IMR-90 (cell line): Measurements from ENCODE around the gene GNB4. TPM values are rescaled to one million over a fixed set of nuclear protein-coding genes. Genes with fewer than 3 reads are reported as not detected.

ENCODE experiments used
- ATAC-seq: fragments of 200-7000 bp; cut with Tn5 transposase; 2 replicates; pipeline ENCODE4 v1.9.1; 2020; ENCODE audit warnings: low read depth, mild to moderate bottlenecking, moderate library complexity
- BruUV-seq: library from RNA; stranded (reverse); fragments of 400-500 nt; replicated peaks from 2 replicates; lab custom pipeline; 2021; lab: Mats Ljungman, UMichigan
- CTCF ChIA-PET: fragments of 300-600 bp; formaldehyde crosslinking; extraction: SDS; loops from one replicate; lab custom pipeline; 2021; ENCODE audit warnings: antibody characterized with exemption; lab: Yijun Ruan, JAX
- POLR2A ChIA-PET: fragments of 300-600 bp; sonication (Branson Sonifier 250); formaldehyde crosslinking; loops from one replicate; lab custom pipeline; 2022; ENCODE audit warnings: antibody characterized with exemption; ENCODE audit not compliant: unreplicated experiment; lab: Charles Lee
- DNase-seq: peaks from one replicate; pipeline ENCODE4 v3.0.0; 2013
- H2AFZ ChIP-seq: replicated peaks from 2 replicates; pipeline ENCODE3; 2013; ENCODE audit warnings: low read length, mild to moderate bottlenecking; ENCODE audit not compliant: poor library complexity
- H2AK5ac ChIP-seq: 2 replicates; pipeline ENCODE4 v1.6.1; 2013; ENCODE audit warnings: low read depth, low read length, inconsistent platforms
- H2AK9ac ChIP-seq: replicated peaks from 2 replicates; pipeline ENCODE3; 2013; ENCODE audit warnings: mild to moderate bottlenecking, low read depth, low read length, moderate library complexity; ENCODE audit not compliant: poor library complexity
- H2BK120ac ChIP-seq: 2 replicates; pipeline ENCODE4 v1.6.1; 2013; ENCODE audit warnings: low read depth, low read length, inconsistent platforms
- H2BK15ac ChIP-seq: 3 replicates; pipeline ENCODE4 v1.6.1; 2013; ENCODE audit warnings: low read depth, low read length, inconsistent platforms
- H2BK20ac ChIP-seq: 2 replicates; pipeline ENCODE4 v1.6.1; 2013; ENCODE audit warnings: low read depth, mild to moderate bottlenecking, inconsistent platforms, low read length, moderate library complexity
- H2BK5ac ChIP-seq: 2 replicates; pipeline ENCODE4 v1.6.1; 2013; ENCODE audit warnings: mild to moderate bottlenecking, low read depth, low read length, inconsistent platforms; ENCODE audit not compliant: poor library complexity, severe bottlenecking
- H3K14ac ChIP-seq: replicated peaks from 2 replicates; pipeline ENCODE4 v1.6.1; 2013; ENCODE audit warnings: low read depth, low read length, inconsistent platforms
- H3K18ac ChIP-seq: 2 replicates; pipeline ENCODE4 v1.6.1; 2013; ENCODE audit warnings: low read depth, low read length, control low read depth
- H3K23ac ChIP-seq: 2 replicates; pipeline ENCODE4 v1.6.1; 2013; ENCODE audit warnings: low read depth, low read length, inconsistent platforms
- H3K27ac ChIP-seq: 2 replicates; pipeline ENCODE4 v1.5.1; 2013; ENCODE audit warnings: mild to moderate bottlenecking, control low read depth, low read length; ENCODE audit not compliant: insufficient read depth
- H3K27me3 ChIP-seq: 2 replicates; pipeline ENCODE4 v1.6.1; 2013; ENCODE audit warnings: low read length; ENCODE audit not compliant: control insufficient read depth, insufficient read depth
- H3K36me3 ChIP-seq: 2 replicates; pipeline ENCODE4 v1.6.1; 2013; ENCODE audit warnings: low read length, mixed read lengths; ENCODE audit not compliant: control insufficient read depth, insufficient read depth
- H3K4ac ChIP-seq: 2 replicates; pipeline ENCODE4 v1.6.1; 2013; ENCODE audit warnings: low read depth, low read length, inconsistent platforms
- H3K4me1 ChIP-seq: 2 replicates; pipeline ENCODE4 v1.6.1; 2013; ENCODE audit warnings: low read length, mixed read lengths; ENCODE audit not compliant: control insufficient read depth, insufficient read depth
- H3K4me2 ChIP-seq: 2 replicates; pipeline ENCODE4 v1.6.1; 2013; ENCODE audit warnings: low read depth, mild to moderate bottlenecking, control low read depth, low read length, moderate library complexity
- H3K4me3 ChIP-seq: 2 replicates; pipeline ENCODE4 v1.5.1; 2013; ENCODE audit warnings: low read depth, mild to moderate bottlenecking, control low read depth, low read length, moderate library complexity; ENCODE audit not compliant: insufficient read depth
- H3K56ac ChIP-seq: 2 replicates; pipeline ENCODE4 v1.6.1; 2013; ENCODE audit warnings: low read length, inconsistent platforms; ENCODE audit not compliant: insufficient read depth; ENCODE audit errors: extremely low read depth
- H3K79me1 ChIP-seq, 2 experiments: 2 replicates each; pipeline ENCODE4 v1.6.1; 2013; ENCODE audit warnings: low read length in 2 of 2, inconsistent platforms in 1 of 2, low read depth in 1 of 2
- H3K9ac ChIP-seq: 2 replicates; pipeline ENCODE4 v1.6.1; 2013; ENCODE audit warnings: low read depth, low read length, control low read depth
- H3K9me1 ChIP-seq: 2 replicates; pipeline ENCODE4 v1.6.1; 2013; ENCODE audit warnings: low read length, inconsistent platforms; ENCODE audit not compliant: insufficient read depth
- H3K9me3 ChIP-seq: 2 replicates; pipeline ENCODE4 v1.6.1; 2013; ENCODE audit warnings: low read length; ENCODE audit not compliant: control insufficient read depth, insufficient read depth
- H4K20me1 ChIP-seq: 2 replicates; pipeline ENCODE4 v1.6.1; 2013; ENCODE audit warnings: low read length, inconsistent platforms; ENCODE audit not compliant: insufficient read depth
- H4K5ac ChIP-seq: 2 replicates; pipeline ENCODE4 v1.6.1; 2013; ENCODE audit warnings: mild to moderate bottlenecking, low read depth, low read length, control low read depth
- H4K8ac ChIP-seq, 2 experiments: 2 replicates each; pipeline ENCODE4 v1.6.1; 2013; ENCODE audit warnings: low read depth in 2 of 2, low read length in 2 of 2, control low read depth in 1 of 2, inconsistent platforms in 1 of 2
- H4K91ac ChIP-seq: 2 replicates; pipeline ENCODE4 v1.6.1; 2013; ENCODE audit warnings: low read depth, low read length, inconsistent platforms; ENCODE audit not compliant: insufficient read depth
- BHLHE40 ChIP-seq: fragments of 150-350 bp; IDR thresholded peaks from 2 replicates; pipeline ENCODE4 v1.6.1; 2016; ENCODE audit warnings: mild to moderate bottlenecking, low read depth, low read length
- CEBPB ChIP-seq: IDR thresholded peaks from 2 replicates; pipeline ENCODE4 v1.6.1; 2012; ENCODE audit warnings: low read depth, low read length, improper control_type of control experiment
- CHD1 ChIP-seq: IDR thresholded peaks from 2 replicates; pipeline ENCODE4 v1.6.1; 2012; ENCODE audit warnings: low read depth, low read length, improper control_type of control experiment
- MAZ ChIP-seq: IDR thresholded peaks from 2 replicates; pipeline ENCODE4 v1.6.1; 2012; ENCODE audit warnings: low read depth, mild to moderate bottlenecking, low read length, improper control_type of control experiment, moderate library complexity, borderline replicate concordance
- NFE2L2 ChIP-seq: fragments of 150-350 bp; IDR thresholded peaks from 2 replicates; pipeline ENCODE4 v1.6.1; 2016; ENCODE audit warnings: low read depth, mild to moderate bottlenecking, low read length
- RAD21 ChIP-seq: IDR thresholded peaks from 2 replicates; pipeline ENCODE4 v1.6.1; 2012; ENCODE audit warnings: low read length, improper control_type of control experiment
- RFX5 ChIP-seq: IDR thresholded peaks from 2 replicates; pipeline ENCODE4 v1.8.0; 2012; ENCODE audit warnings: low read depth, mild to moderate bottlenecking, low read length, moderate library complexity
- WGBS, 2 experiments: methylation state at CpG; one replicate each; pipeline versions ENCODE4 v1.1.5 to v1.1.7; 2013; ENCODE audit warnings: missing lambda C conversion rate in 2 of 2; ENCODE audit not compliant: insufficient read length in 1 of 2; ENCODE audit errors: extremely low coverage in 2 of 2; 5-methylcytosine and 5-hydroxymethylcytosine counted together
- dilution Hi-C: fragments of 300-500 bp; cut with HindIII; formaldehyde crosslinking; loops from one replicate; pipeline ENCODE4 v1.14.3; 2018; ENCODE audit warnings: low sequenced_read_pairs; ENCODE audit not compliant: unreplicated experiment
- in situ Hi-C: fragments of 300-500 bp; cut with MboI; formaldehyde crosslinking; loops from 3 replicates; pipeline ENCODE4 v1.14.3; 2019; ENCODE audit warnings: low sequenced_read_pairs, inconsistent platforms, mixed read lengths
- intact Hi-C: fragments of 100-400 bp; cut with micrococcal nuclease; formaldehyde crosslinking; loops from 2 replicates; pipeline ENCODE4 v1.10.0; 2022
- polyA plus RNA-seq, 3 experiments: library from polyadenylated mRNA; depleted of rRNA; stranded (reverse); fragments of >200 nt; gene quantifications; 2 replicates each; pipeline ENCODE4 v1.2.3, GENCODE V29; 2012; ENCODE audit warnings: low replicate concordance in 1 of 3
- total RNA-seq: library from RNA; depleted of rRNA; stranded (reverse); fragments of >200 nt; gene quantifications from 2 replicates; pipeline ENCODE4 v1.2.3, GENCODE V29; 2012
- TF ChIP-seq, protein P1 (sequence below): fragments of 150-350 bp; IDR thresholded peaks from 2 replicates; pipeline ENCODE4 v1.6.1; 2016; ENCODE audit warnings: low read depth, mild to moderate bottlenecking, low read length, moderate library complexity, borderline replicate concordance
- TF ChIP-seq, protein P2 (sequence below): conservative IDR thresholded peaks from 2 replicates; pipeline ENCODE4 v1.5.1; 2012; ENCODE audit warnings: mild to moderate bottlenecking, low read depth, low read length, improper control_type of control experiment
- TF ChIP-seq, protein P3 (sequence below): fragments of 150-350 bp; IDR thresholded peaks from 2 replicates; pipeline ENCODE4 v1.6.1; 2017; ENCODE audit warnings: mild to moderate bottlenecking, antibody characterized with exemption, low read length, low read depth

Gene GNB4
- total and polyA plus RNA-seq, 2 of the 4 experiments (the other 2 are of a cell fraction) = 22.1 to 112 TPM

DNA sequence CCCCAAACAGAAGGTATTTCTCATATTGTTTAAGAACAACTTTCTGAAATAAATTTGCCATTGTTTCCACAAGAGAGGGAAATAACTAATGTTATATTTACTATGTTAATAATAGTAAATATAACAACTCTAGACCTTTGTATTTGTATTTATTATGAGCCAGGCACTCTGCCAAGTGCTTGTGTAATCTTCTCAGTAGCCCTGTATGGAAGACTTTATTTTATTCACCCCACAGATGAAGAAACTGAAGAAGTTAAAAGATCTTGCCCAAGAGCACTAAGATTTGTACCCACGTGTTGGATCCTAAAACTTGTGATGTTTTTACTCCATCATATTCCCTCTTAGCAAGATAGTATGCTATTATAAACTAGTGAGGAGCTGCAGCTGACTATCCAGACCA lies 12.0 kb upstream of the GNB4 start:
- intact Hi-C loops = no loop called here
- in situ Hi-C loops = no loop called here
- no peak for TF ChIP-seq CEBPB
- TF ChIP-seq NFE2L2 = no peak
- no peak for TF ChIP-seq CHD1
- TF ChIP-seq, protein P1, sequence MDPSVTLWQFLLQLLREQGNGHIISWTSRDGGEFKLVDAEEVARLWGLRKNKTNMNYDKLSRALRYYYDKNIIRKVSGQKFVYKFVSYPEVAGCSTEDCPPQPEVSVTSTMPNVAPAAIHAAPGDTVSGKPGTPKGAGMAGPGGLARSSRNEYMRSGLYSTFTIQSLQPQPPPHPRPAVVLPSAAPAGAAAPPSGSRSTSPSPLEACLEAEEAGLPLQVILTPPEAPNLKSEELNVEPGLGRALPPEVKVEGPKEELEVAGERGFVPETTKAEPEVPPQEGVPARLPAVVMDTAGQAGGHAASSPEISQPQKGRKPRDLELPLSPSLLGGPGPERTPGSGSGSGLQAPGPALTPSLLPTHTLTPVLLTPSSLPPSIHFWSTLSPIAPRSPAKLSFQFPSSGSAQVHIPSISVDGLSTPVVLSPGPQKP = no peak
- no peak for TF ChIP-seq RAD21
- TF ChIP-seq RFX5 = no peak
- TF ChIP-seq, protein P2, sequence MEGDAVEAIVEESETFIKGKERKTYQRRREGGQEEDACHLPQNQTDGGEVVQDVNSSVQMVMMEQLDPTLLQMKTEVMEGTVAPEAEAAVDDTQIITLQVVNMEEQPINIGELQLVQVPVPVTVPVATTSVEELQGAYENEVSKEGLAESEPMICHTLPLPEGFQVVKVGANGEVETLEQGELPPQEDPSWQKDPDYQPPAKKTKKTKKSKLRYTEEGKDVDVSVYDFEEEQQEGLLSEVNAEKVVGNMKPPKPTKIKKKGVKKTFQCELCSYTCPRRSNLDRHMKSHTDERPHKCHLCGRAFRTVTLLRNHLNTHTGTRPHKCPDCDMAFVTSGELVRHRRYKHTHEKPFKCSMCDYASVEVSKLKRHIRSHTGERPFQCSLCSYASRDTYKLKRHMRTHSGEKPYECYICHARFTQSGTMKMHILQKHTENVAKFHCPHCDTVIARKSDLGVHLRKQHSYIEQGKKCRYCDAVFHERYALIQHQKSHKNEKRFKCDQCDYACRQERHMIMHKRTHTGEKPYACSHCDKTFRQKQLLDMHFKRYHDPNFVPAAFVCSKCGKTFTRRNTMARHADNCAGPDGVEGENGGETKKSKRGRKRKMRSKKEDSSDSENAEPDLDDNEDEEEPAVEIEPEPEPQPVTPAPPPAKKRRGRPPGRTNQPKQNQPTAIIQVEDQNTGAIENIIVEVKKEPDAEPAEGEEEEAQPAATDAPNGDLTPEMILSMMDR = no peak
- no peak for TF ChIP-seq MAZ
- TF ChIP-seq, protein P3, sequence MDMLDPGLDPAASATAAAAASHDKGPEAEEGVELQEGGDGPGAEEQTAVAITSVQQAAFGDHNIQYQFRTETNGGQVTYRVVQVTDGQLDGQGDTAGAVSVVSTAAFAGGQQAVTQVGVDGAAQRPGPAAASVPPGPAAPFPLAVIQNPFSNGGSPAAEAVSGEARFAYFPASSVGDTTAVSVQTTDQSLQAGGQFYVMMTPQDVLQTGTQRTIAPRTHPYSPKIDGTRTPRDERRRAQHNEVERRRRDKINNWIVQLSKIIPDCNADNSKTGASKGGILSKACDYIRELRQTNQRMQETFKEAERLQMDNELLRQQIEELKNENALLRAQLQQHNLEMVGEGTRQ = no peak
- TF ChIP-seq BHLHE40 = no peak
- CTCF ChIA-PET = interaction anchor here (0.9 kb wide), 1 partner anchor 42 kb away, joined by 3 read pairs; no protein-coding TSS in a partner anchor
- ATAC-seq (no peak; the same call in 1 of the 2 replicates), DNase-seq (no peak)
- Histone ChIP-seq H3K18ac (no peak overlapping the region), H3K4me2 (no peak overlapping the region), H3K9me1 (no peaks in the 10 kb centered on the region), H3K4me1 (no peaks in the 10 kb centered on the region; the same call in 1 of the 2 replicates), H4K20me1 (no peaks in the 10 kb centered on the region), H3K9me3 (no peaks in the 10 kb centered on the region), H3K36me3 (no peaks in the 10 kb centered on the region), H3K27me3 (peaks cover 2% of the 10 kb centered on the region; the same call in 1 of the 2 replicates), H3K14ac (no peak overlapping the region), H3K56ac (no peak overlapping the region), H2AFZ (no peak overlapping the region), H3K4ac (no peak overlapping the region), H4K5ac (no peak overlapping the region), H2AK9ac (no peak overlapping the region), H2BK5ac (no peak overlapping the region), H3K4me3 (no peak overlapping the region), H3K9ac (no peak overlapping the region), H3K79me1 (no peaks in the 10 kb centered on the region), H2AK5ac (no peak overlapping the region), H3K23ac (no peak overlapping the region), H2BK15ac (no peak overlapping the region), H3K27ac (no peak overlapping the region), H2BK120ac (no peak overlapping the region), H4K91ac (no peak overlapping the region), H2BK20ac (no peak overlapping the region), H4K8ac (no peak overlapping the region)
- dilution Hi-C loops = no loop called here
- POLR2A ChIA-PET = no interaction called here
- no CpG with 5 or more reads among the region's 1 CpG for WGBS, 2 experiments
- BruUV-seq = no TSS peak
